ENCODE data around the gene LRCOL1.

The LRCOL1 gene

DNA sequence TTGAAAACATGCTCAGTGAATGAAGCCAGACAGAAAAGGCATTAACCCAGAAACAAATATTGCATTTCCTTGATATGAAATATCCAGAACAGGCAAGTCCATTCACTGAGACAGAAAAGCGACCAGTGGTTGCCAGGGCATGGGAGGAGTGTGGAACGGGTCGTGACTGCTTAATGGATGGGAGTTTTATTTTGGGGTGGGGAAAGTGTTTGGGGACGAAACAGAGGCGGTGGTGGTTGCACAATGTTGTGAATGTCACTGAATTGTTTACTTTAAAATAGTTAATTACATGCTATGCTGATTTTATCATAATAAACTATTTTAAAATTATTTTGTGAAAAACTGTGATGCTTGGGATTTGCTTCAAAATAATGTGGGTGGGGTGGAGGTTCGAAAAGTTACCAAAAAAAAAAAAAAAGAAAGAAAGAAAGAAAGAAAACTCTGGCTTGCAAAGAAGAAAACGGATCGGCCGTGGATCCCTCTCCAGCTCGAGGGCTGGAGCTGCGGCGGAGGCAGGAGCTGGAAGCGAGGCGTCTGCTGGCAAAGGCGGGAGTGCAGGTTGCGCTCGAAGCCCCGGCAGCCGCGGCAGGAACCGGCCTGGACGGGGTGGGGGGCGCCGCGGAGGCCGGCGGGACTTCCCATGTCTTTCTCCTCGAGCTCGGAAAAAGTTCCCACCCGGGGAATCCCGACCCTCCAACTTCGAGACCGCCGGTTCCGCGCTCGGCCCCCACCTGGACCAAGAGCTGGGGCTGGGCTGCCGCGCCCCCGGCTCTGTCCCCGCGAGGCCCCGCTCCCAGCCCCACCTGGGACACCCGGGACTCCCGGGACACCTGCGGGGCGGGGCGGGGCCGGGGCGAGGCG is 7.7 kb upstream of the LRCOL1 start:
- WGBS (ENCODE audit: insufficient coverage), result 14% methylated on average over 40 of the region's 51 CpGs
- Histone ChIP-seq H3K27me3 (replicated peaks in 2 of 5; ENCODE audit: control insufficient read depth in 4 of 5, insufficient read depth in 5 of 5, low read length in 4 of 5) (peaks cover 7 to 62% (median 15%) of the 10 kb centered on the region in 5 experiments), H3K9me3 (ENCODE audit: control extremely low read depth in 1 of 5, control insufficient read depth in 4 of 5, insufficient read depth in 2 of 5, low read depth in 1 of 5, low read length in 4 of 5) (peaks cover 0 to 27% (median 22%) of the 10 kb centered on the region in 5 experiments), H3K36me3 (ENCODE audit: control insufficient read depth in 4 of 4, insufficient read depth in 4 of 4, low read length in 3 of 4) (peaks cover 0 to 4% (median 0%) of the 10 kb centered on the region in 4 experiments), H3K27ac (ENCODE audit: insufficient read depth in 1 of 2, low read depth in 1 of 2, low read length in 2 of 2, poor library complexity in 1 of 2, severe bottlenecking in 2 of 2) (no peak overlapping the region), H3K4me3 (ENCODE audit: control insufficient read depth in 1 of 7, extremely low read depth in 1 of 7, insufficient read depth in 4 of 7, low read depth in 2 of 7, low read length in 6 of 7) (peak overlapping the region in 1 of 7 experiments; percentile 19), H3K4me1 (ENCODE audit: control extremely low read depth in 1 of 4, control insufficient read depth in 4 of 4, insufficient read depth in 4 of 4, low read length in 3 of 4) (peaks cover 0 to 4% (median 1%) of the 10 kb centered on the region in 4 experiments)
- DNase-seq, result no peak
- ChIA-PET CTCF (interaction anchor here (0.6 to 10.8 kb wide), 3 partner anchors 10 to 16 kb away, joined by 3 to 147 read pairs (median 5); no protein-coding TSS in a partner anchor), POLR2A (interaction anchor here (0.6 to 1.2 kb wide), 2 partner anchors 20 to 27 kb away, joined by 3 read pairs; no protein-coding TSS in a partner anchor)

DNA sequence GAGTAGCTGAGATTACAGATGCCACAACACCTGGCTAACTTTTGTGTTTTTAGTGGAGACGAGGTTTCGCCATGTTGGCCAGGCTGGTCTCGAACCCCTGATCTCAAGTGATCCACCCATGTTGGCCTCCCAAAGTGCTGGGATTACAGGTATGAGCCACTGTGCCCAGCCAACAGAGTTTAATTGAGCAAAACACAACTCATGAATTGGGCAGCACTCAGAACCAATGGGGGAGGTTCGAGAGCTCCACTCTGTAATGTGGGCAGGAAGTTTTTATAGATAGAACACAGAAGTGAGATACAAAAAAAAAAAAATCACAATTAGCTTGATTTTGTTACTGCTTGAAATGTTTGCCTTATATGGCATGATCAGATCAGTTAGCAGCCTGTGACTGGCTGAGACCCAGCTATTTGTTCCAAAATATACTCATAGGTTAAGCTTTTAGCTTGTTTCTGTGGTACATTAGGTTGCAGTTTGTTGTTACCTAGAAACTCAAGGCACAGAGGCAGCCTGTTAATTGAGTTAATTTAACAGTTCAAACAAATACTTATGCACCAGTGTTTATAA is 6.8 kb upstream of the LRCOL1 start:
- Histone ChIP-seq H3K4me3 (ENCODE audit: control insufficient read depth in 1 of 7, extremely low read depth in 1 of 7, insufficient read depth in 4 of 7, low read depth in 2 of 7, low read length in 6 of 7) (no peak overlapping the region), H3K36me3 (ENCODE audit: control insufficient read depth in 4 of 4, insufficient read depth in 4 of 4, low read length in 3 of 4) (no peaks in the 10 kb centered on the region), H3K27ac (ENCODE audit: insufficient read depth in 1 of 2, low read depth in 1 of 2, low read length in 2 of 2, poor library complexity in 1 of 2, severe bottlenecking in 2 of 2) (no peak overlapping the region), H3K4me1 (ENCODE audit: control extremely low read depth in 1 of 4, control insufficient read depth in 4 of 4, insufficient read depth in 4 of 4, low read length in 3 of 4) (peaks cover 0 to 4% (median 1%) of the 10 kb centered on the region in 4 experiments), H3K9me3 (ENCODE audit: control extremely low read depth in 1 of 5, control insufficient read depth in 4 of 5, insufficient read depth in 2 of 5, low read depth in 1 of 5, low read length in 4 of 5) (peaks cover 0 to 27% (median 22%) of the 10 kb centered on the region in 5 experiments), H3K27me3 (replicated peaks in 2 of 5; ENCODE audit: control insufficient read depth in 4 of 5, insufficient read depth in 5 of 5, low read length in 4 of 5) (peaks cover 10 to 62% (median 15%) of the 10 kb centered on the region in 5 experiments)
- ChIA-PET CTCF (interaction anchor here (1.1 to 10.8 kb wide), 3 partner anchors 14 to 21 kb away, joined by 5 to 147 read pairs (median 6); no protein-coding TSS in a partner anchor), POLR2A (no interaction called here)
- no peak for DNase-seq
- 92% methylated on average over 3 of the region's 4 CpGs for WGBS (ENCODE audit: insufficient coverage)

DNA sequence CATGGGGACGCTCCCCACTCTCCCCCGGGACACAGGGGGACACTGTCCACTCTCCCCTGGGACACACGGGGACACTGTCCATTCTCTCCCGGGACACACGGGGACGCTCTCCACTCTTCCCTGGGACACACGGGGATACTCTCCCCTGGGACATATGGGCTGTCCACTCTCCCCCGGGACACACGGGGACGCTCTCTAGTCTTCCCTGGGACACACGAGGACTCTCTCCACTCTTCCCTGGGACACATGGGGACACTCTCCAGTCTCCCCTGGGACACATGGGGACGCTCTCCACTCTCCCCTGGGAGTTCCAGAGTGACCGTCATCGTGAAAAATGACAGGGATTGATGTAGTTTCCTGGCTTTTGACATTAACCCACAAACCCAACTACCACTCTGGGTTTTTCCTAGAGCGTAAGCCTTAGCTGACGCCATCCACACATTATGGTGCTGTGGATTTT is 5.2 kb upstream of the LRCOL1 start:
- ChIA-PET POLR2A (no interaction called here), CTCF (interaction anchor here (1.0 to 10.8 kb wide), 7 partner anchors 11 to 201 kb away, joined by 3 to 147 read pairs (median 6); no protein-coding TSS in a partner anchor)
- H3K9me3 ChIP-seq (ENCODE audit: control extremely low read depth in 1 of 5, control insufficient read depth in 4 of 5, insufficient read depth in 2 of 5, low read depth in 1 of 5, low read length in 4 of 5), result peaks cover 0 to 37% (median 24%) of the 10 kb centered on the region in 5 experiments
- DNase-seq, result no peak
- H3K4me3 ChIP-seq (ENCODE audit: control insufficient read depth in 1 of 7, extremely low read depth in 1 of 7, insufficient read depth in 4 of 7, low read depth in 2 of 7, low read length in 6 of 7), result no peak overlapping the region
- H3K27me3 ChIP-seq (replicated peaks in 2 of 5; ENCODE audit: control insufficient read depth in 4 of 5, insufficient read depth in 5 of 5, low read length in 4 of 5), result peaks cover 11 to 64% (median 13%) of the 10 kb centered on the region in 5 experiments
- no peak overlapping the region for H3K27ac ChIP-seq (ENCODE audit: insufficient read depth in 1 of 2, low read depth in 1 of 2, low read length in 2 of 2, poor library complexity in 1 of 2, severe bottlenecking in 2 of 2)
- H3K36me3 ChIP-seq (ENCODE audit: control insufficient read depth in 4 of 4, insufficient read depth in 4 of 4, low read length in 3 of 4), result no peaks in the 10 kb centered on the region
- peaks cover 0 to 4% (median 2%) of the 10 kb centered on the region in 4 experiments for H3K4me1 ChIP-seq (ENCODE audit: control extremely low read depth in 1 of 4, control insufficient read depth in 4 of 4, insufficient read depth in 4 of 4, low read length in 3 of 4)
- WGBS (ENCODE audit: insufficient coverage), result 82% methylated on average over 13 of the region's 16 CpGs

DNA sequence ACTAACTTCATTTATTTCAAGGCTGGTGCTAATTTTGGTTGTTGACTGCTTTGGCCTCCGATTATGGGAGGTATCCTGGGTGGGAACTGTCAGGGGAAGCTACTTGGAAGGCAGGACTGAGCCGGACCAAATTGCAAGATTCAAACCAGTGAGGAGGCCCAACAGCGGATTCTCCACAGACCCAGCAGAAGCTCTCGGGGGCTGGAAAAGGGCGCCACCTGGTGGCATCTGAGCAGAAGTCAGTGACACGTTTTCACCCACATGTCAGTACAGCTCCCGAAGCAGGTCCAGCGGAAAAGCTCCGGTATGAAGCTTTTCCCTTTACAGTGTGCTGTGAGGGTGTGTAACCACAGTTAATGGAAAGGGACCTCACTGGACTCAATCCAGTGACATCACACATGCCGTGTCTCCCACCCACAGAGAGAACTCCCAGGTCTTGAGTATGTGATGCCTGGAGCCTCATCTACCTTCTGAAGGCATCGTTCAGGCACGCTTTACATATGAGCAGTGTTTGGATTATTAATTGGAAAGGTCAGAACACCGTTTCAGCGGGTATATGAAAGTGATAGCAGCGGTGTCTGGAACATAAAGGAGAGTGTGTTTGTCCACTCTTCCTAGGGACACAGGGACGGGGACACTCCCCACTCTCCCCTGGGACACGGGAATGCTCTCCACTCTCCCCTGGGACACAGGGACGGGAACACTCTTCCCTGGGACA is 4.6 kb upstream of the LRCOL1 start:
- Histone ChIP-seq H3K4me1 (ENCODE audit: control extremely low read depth in 1 of 4, control insufficient read depth in 4 of 4, insufficient read depth in 4 of 4, low read length in 3 of 4) (peaks cover 0 to 10% (median 6%) of the 10 kb centered on the region in 4 experiments), H3K27ac (ENCODE audit: insufficient read depth in 1 of 2, low read depth in 1 of 2, low read length in 2 of 2, poor library complexity in 1 of 2, severe bottlenecking in 2 of 2) (no peak overlapping the region), H3K36me3 (ENCODE audit: control insufficient read depth in 4 of 4, insufficient read depth in 4 of 4, low read length in 3 of 4) (no peaks in the 10 kb centered on the region), H3K27me3 (replicated peaks in 2 of 5; ENCODE audit: control insufficient read depth in 4 of 5, insufficient read depth in 5 of 5, low read length in 4 of 5) (peaks cover 13 to 64% (median 14%) of the 10 kb centered on the region in 5 experiments), H3K9me3 (ENCODE audit: control extremely low read depth in 1 of 5, control insufficient read depth in 4 of 5, insufficient read depth in 2 of 5, low read depth in 1 of 5, low read length in 4 of 5) (peaks cover 0 to 37% (median 24%) of the 10 kb centered on the region in 5 experiments), H3K4me3 (ENCODE audit: control insufficient read depth in 1 of 7, extremely low read depth in 1 of 7, insufficient read depth in 4 of 7, low read depth in 2 of 7, low read length in 6 of 7) (no peak overlapping the region)
- CTCF ChIA-PET, result interaction anchor here (0.9 to 10.8 kb wide), 10 partner anchors 11 to 201 kb away, joined by 3 to 147 read pairs (median 4); no protein-coding TSS in a partner anchor
- DNase-seq, result peak; percentile 82 to 91 (median 87)
- POLR2A ChIA-PET, result interaction anchor here (0.9 to 1.4 kb wide), 3 partner anchors 12 to 55 kb away, joined by 3 to 6 read pairs (median 3); no protein-coding TSS in a partner anchor
- 33% methylated on average over 18 of the region's 18 CpGs for WGBS (ENCODE audit: insufficient coverage)

DNA sequence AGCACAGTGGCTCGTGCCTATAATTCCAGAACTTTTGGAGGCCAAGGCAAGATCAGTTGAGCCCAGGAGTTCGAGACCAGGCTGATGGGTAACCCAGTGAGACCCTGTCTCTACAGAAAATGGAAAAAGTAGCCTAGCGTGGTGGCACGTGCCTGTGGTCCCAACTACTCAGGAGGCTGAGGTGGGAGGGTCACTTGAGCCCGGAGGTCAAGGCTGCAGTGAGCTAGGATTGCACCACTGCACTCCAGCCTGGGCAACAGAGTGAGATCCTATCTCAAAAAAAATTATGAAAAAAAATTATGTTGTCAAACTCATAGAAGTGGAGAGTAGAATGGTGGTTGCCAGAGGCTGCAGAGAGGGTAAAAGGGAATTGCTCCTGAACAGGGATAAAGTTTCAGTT is 3.6 kb upstream of the LRCOL1 start:
- ChIA-PET CTCF (interaction anchor here (1.1 to 10.8 kb wide), 6 partner anchors 8 to 200 kb away, joined by 3 to 147 read pairs (median 4); no protein-coding TSS in a partner anchor), POLR2A (interaction anchor here (0.6 to 1.4 kb wide), 3 partner anchors 11 to 18 kb away, joined by 3 to 6 read pairs (median 3); no protein-coding TSS in a partner anchor)
- Histone ChIP-seq H3K27me3 (replicated peaks in 2 of 5; ENCODE audit: control insufficient read depth in 4 of 5, insufficient read depth in 5 of 5, low read length in 4 of 5) (peaks cover 13 to 62% (median 20%) of the 10 kb centered on the region in 5 experiments), H3K9me3 (ENCODE audit: control extremely low read depth in 1 of 5, control insufficient read depth in 4 of 5, insufficient read depth in 2 of 5, low read depth in 1 of 5, low read length in 4 of 5) (peaks cover 0 to 37% (median 24%) of the 10 kb centered on the region in 5 experiments), H3K4me1 (ENCODE audit: control extremely low read depth in 1 of 4, control insufficient read depth in 4 of 4, insufficient read depth in 4 of 4, low read length in 3 of 4) (peaks cover 0 to 12% (median 7%) of the 10 kb centered on the region in 4 experiments), H3K4me3 (ENCODE audit: control insufficient read depth in 1 of 7, extremely low read depth in 1 of 7, insufficient read depth in 4 of 7, low read depth in 2 of 7, low read length in 6 of 7) (no peak overlapping the region), H3K27ac (ENCODE audit: insufficient read depth in 1 of 2, low read depth in 1 of 2, low read length in 2 of 2, poor library complexity in 1 of 2, severe bottlenecking in 2 of 2) (no peak overlapping the region), H3K36me3 (ENCODE audit: control insufficient read depth in 4 of 4, insufficient read depth in 4 of 4, low read length in 3 of 4) (no peaks in the 10 kb centered on the region)
- no peak for DNase-seq
- 75% methylated on average over 2 of the region's 5 CpGs for WGBS (ENCODE audit: insufficient coverage)

DNA sequence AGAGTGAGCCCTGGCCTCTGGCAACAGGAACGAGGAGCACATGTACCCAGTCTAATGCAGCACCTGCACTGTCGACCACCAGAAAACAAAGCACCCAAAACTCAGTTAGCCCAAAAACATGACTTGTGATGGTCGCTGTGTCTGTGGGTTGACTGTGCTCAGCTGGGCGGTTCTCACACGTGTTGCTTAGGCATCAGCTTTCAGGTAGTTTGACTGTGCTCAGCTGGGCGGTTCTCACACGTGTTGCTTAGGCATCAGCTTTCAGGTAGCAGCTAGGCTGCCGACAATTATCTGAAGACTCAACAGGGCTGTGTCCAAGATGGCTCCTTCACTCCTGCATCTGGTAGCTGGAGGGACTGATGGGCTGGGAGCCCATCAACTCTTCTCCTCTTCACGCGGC is 1.2 kb upstream of the LRCOL1 start:
- no peaks in the 10 kb centered on the region for H3K36me3 ChIP-seq (ENCODE audit: control insufficient read depth in 4 of 4, insufficient read depth in 4 of 4, low read length in 3 of 4)
- CTCF ChIA-PET, result interaction anchor here (0.9 to 10.8 kb wide), 4 partner anchors 9 to 198 kb away, joined by 3 to 147 read pairs (median 8); no protein-coding TSS in a partner anchor
- no peak overlapping the region for H3K4me3 ChIP-seq (ENCODE audit: control insufficient read depth in 1 of 7, extremely low read depth in 1 of 7, insufficient read depth in 4 of 7, low read depth in 2 of 7, low read length in 6 of 7)
- no peak overlapping the region for H3K27ac ChIP-seq (ENCODE audit: insufficient read depth in 1 of 2, low read depth in 1 of 2, low read length in 2 of 2, poor library complexity in 1 of 2, severe bottlenecking in 2 of 2)
- DNase-seq, result no peak
- peaks cover 4 to 63% (median 26%) of the 10 kb centered on the region in 5 experiments for H3K27me3 ChIP-seq (replicated peaks in 2 of 5; ENCODE audit: control insufficient read depth in 4 of 5, insufficient read depth in 5 of 5, low read length in 4 of 5)
- peaks cover 0 to 23% (median 11%) of the 10 kb centered on the region in 5 experiments for H3K9me3 ChIP-seq (ENCODE audit: control extremely low read depth in 1 of 5, control insufficient read depth in 4 of 5, insufficient read depth in 2 of 5, low read depth in 1 of 5, low read length in 4 of 5)
- POLR2A ChIA-PET, result no interaction called here
- peaks cover 0 to 10% (median 4%) of the 10 kb centered on the region in 4 experiments for H3K4me1 ChIP-seq (ENCODE audit: control extremely low read depth in 1 of 4, control insufficient read depth in 4 of 4, insufficient read depth in 4 of 4, low read length in 3 of 4)
- WGBS (ENCODE audit: insufficient coverage), result 92% methylated on average over 9 of the region's 10 CpGs
